SK-N-SH (cell line): ENCODE measurements around the gene RAC3.
"Not testable (repeated sequence)": the region's sequence is repeated elsewhere in the genome, so short reads cannot be mapped to it uniquely, and the experiment has no call there.

Source experiments
- CTCF ChIP-seq: fragments of 200-600 bp; sonication (generic); IDR thresholded peaks from 2 replicates; pipeline ENCODE4 v1.6.1; 2017; ENCODE audit warnings: antibody characterized with exemption, mild to moderate bottlenecking, moderate library complexity
- EP300 ChIP-seq, 2 experiments: IDR thresholded peaks; 2 replicates each; pipeline versions ENCODE4 v1.4.0 to v1.6.1; 2012; ENCODE audit warnings: borderline replicate concordance in 1 of 2, low read depth in 1 of 2, low read length in 1 of 2
- GATA2 ChIP-seq: sonication (generic); formaldehyde crosslinking; IDR thresholded peaks from 2 replicates; pipeline ENCODE4 v1.5.0; 2020; ENCODE audit warnings: mild to moderate bottlenecking, missing genetic modification reagents
- MAX ChIP-seq: IDR thresholded peaks from 2 replicates; pipeline ENCODE4 v1.4.0; 2012; ENCODE audit warnings: low read depth
- POLR2AphosphoS5 ChIP-seq: IDR thresholded peaks from 2 replicates; pipeline ENCODE4 v1.6.1; 2012; ENCODE audit warnings: low read depth, low read length
- RCOR1 ChIP-seq: fragments of 150-350 bp; IDR thresholded peaks from 2 replicates; pipeline ENCODE4 v1.6.1; 2017; ENCODE audit warnings: antibody characterized with exemption, low read length
- REST ChIP-seq: IDR thresholded peaks from 2 replicates; pipeline ENCODE4 v1.6.1; 2012; ENCODE audit warnings: mild to moderate bottlenecking, low read depth, low read length, moderate library complexity
- RFX5 ChIP-seq: IDR thresholded peaks from 2 replicates; pipeline ENCODE4 v1.6.1; 2012; ENCODE audit warnings: mild to moderate bottlenecking, improper control_type of control experiment, low read length
- TAF1 ChIP-seq: IDR thresholded peaks from 2 replicates; pipeline ENCODE4 v1.6.1; 2012; ENCODE audit warnings: low read depth, mild to moderate bottlenecking, low read length, moderate library complexity, borderline replicate concordance

- TF ChIP-seq POLR2AphosphoS5; CTCF; EP300 (IDR thresholded peaks at IDR 0.05; ENCODE audit: borderline replicate concordance in 1 of 2, low read depth in 1 of 2, low read length in 1 of 2); GATA2 (CRISPR knock-in tag); RFX5; RCOR1; MAX; REST; TAF1: not testable (repeated sequence)
Measured at GRCh38 chr17:82038796-82039409, 7.4 kb downstream of the RAC3 start.
